MG63 (cell line): ENCODE results near the gene ELFN1. TPM values are rescaled to one million over a fixed set of nuclear protein-coding genes. Genes with fewer than 3 reads are reported as not detected.

ENCODE experiments used
- DNase-seq: peaks from one replicate; pipeline ENCODE4 v3.0.0-alpha.2; 2020
- H3K27me3 ChIP-seq: fragments of 250-450 bp; sonication (Bioruptor Pico); 2 replicates; pipeline ENCODE4 v1.5.1; 2020; ENCODE audit warnings: mild to moderate bottlenecking, moderate library complexity
- H3K36me3 ChIP-seq: fragments of 250-450 bp; sonication (Bioruptor Pico); 2 replicates; pipeline ENCODE4 v1.5.1; 2020; ENCODE audit warnings: mild to moderate bottlenecking, moderate library complexity
- H3K4me3 ChIP-seq: fragments of 250-450 bp; sonication (Bioruptor Pico); 2 replicates; pipeline ENCODE4 v1.5.1; 2020; ENCODE audit warnings: mild to moderate bottlenecking, moderate library complexity
- H3K9me3 ChIP-seq: fragments of 250-450 bp; sonication (Bioruptor Pico); 2 replicates; pipeline ENCODE4 v1.5.1; 2020; ENCODE audit warnings: mild to moderate bottlenecking, moderate library complexity
- total RNA-seq: library from RNA; depleted of rRNA; stranded (reverse); fragments of >200 nt; shearing (Covaris generic); gene quantifications from 2 replicates; pipeline ENCODE4 v1.2.3, GENCODE V29; 2014; ENCODE audit warnings: low replicate concordance

Gene ELFN1
- total RNA-seq, 1 experiment from 2014 or later = 0.56 TPM

- Histone ChIP-seq H3K36me3 (no peaks in the 10 kb centered on the region), H3K4me3 (no peak overlapping the region), H3K27me3 (no peaks in the 10 kb centered on the region), H3K9me3 (no peaks in the 10 kb centered on the region)
- no peak for DNase-seq
Measured at GRCh38 chr7:1651031-1651446, 19.0 kb upstream of the ELFN1 start.

GRCh38 chr7:1651891-1652290 lies 18.2 kb upstream of the ELFN1 start:
- Histone ChIP-seq H3K4me3 (no peak overlapping the region), H3K9me3 (no peaks in the 10 kb centered on the region), H3K27me3 (no peaks in the 10 kb centered on the region), H3K36me3 (no peaks in the 10 kb centered on the region)
- DNase-seq = no peak

- DNase-seq = no peak
- Histone ChIP-seq H3K9me3 (no peaks in the 10 kb centered on the region), H3K27me3 (peaks cover 3% of the 10 kb centered on the region), H3K4me3 (no peak overlapping the region), H3K36me3 (no peaks in the 10 kb centered on the region)
Measured at GRCh38 chr7:1653500-1653899, 16.6 kb upstream of the ELFN1 start.

- Histone ChIP-seq H3K4me3 (no peak overlapping the region), H3K9me3 (no peaks in the 10 kb centered on the region), H3K36me3 (no peaks in the 10 kb centered on the region), H3K27me3 (peaks cover 3% of the 10 kb centered on the region)
- no peak for DNase-seq
Measured at GRCh38 chr7:1654111-1654510, 16.0 kb upstream of the ELFN1 start.

DNA sequence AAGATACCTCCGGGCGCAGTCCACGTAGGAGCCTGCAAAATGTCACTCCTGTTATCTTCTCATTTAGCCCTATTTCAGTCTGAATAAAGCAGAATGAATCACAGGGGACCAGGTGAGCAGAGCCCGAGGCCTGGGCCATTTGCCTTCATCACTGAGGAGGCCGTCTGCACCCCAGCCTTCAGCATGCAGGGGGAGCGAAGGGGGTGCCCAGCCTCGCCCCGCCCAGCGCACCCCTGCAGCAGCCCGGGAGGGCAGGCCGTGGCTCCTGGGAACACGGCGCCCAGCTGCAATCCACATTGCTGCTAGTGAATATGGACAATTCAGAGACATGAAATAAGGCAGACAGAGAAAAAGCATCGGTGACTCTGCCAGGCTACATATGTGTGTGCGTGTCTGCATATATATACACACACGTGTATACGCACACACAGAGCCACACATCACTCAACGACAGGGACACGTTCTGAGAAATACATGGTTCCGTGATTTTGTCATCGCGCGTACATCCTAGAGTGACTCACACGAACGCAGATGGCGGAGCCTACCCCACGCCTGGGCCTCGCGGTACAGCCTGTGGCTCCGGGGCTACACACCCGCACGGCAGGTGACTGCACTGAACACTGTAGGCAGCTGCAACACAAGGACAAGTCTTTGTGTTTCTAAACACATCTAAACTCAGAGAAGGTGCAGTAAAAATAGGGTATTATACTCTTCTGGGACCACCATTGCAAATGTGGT lies 15.2 kb upstream of the ELFN1 start:
- no peaks in the 10 kb centered on the region for H3K9me3 ChIP-seq
- no peak for DNase-seq
- no peaks in the 10 kb centered on the region for H3K36me3 ChIP-seq
- H3K27me3 ChIP-seq = peaks cover 3% of the 10 kb centered on the region
- no peak overlapping the region for H3K4me3 ChIP-seq

DNA sequence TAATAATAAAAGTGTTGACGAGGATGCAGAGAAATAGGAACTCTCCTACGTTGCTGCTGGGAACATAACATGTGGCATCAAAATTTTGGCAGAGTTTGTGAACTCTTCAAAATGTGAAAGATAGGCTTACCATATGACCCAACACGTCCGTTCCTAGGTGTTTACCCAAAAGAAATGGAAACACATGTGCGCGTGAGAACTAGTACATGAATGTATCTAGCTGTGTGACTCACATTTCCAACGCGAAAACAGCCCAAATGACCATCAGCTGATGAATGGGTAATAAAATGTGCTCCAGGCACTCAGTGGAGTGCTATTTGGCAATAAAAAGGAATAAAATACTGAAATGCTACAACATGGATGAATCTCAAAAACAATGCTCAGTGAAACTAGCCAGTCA lies 10.4 kb upstream of the ELFN1 start:
- no peaks in the 10 kb centered on the region for H3K9me3 ChIP-seq
- peaks cover 3% of the 10 kb centered on the region for H3K27me3 ChIP-seq
- no peaks in the 10 kb centered on the region for H3K36me3 ChIP-seq
- no peak for DNase-seq
- H3K4me3 ChIP-seq = no peak overlapping the region

GRCh38 chr7:1661461-1661860 lies 8.6 kb upstream of the ELFN1 start:
- H3K9me3 ChIP-seq = no peaks in the 10 kb centered on the region
- peaks cover 5% of the 10 kb centered on the region for H3K27me3 ChIP-seq
- no peaks in the 10 kb centered on the region for H3K36me3 ChIP-seq
- no peak for DNase-seq
- no peak overlapping the region for H3K4me3 ChIP-seq

DNA sequence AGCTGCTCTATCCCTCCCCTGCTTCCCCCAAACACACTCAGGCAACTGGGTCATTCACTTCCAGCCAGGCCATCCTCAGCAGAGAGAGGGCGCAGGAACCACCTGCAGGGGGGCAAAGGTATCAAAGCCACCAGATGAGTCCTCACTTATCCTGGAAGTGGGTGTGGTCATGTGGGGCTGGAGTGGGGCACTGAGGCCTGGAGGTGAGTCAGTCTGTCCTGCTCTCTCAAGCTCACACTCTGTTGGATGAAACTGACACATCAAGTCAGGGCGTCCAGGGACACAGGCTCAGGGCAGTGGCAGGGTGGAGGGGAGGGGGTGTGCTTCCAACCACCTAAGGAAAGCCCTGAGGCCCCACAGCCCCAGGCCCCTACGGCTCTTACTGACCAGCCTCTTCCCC lies 8.0 kb upstream of the ELFN1 start:
- Histone ChIP-seq H3K36me3 (no peaks in the 10 kb centered on the region), H3K27me3 (peaks cover 12% of the 10 kb centered on the region), H3K4me3 (no peak overlapping the region), H3K9me3 (no peaks in the 10 kb centered on the region)
- DNase-seq = no peak

DNA sequence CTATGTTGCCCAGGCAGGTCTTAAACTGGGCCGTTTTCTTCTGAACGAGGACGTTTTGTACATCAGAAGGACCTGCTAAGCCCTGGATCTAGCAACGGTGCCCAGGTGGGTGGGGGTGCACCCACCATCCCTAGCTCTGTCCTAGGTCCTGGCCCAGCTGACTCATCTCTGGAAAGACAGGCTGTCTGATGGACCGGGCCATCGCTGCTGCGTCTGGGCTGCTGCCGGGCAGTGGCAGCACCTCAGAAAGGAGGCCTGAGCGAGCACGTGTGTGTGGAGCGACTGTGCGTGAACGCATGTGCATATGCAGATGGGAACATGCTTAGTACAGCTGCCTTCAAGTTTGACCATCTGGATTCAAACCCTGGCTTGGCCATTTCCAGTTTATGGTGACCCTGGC lies 7.3 kb upstream of the ELFN1 start:
- Histone ChIP-seq H3K9me3 (no peaks in the 10 kb centered on the region), H3K36me3 (no peaks in the 10 kb centered on the region), H3K27me3 (peaks cover 13% of the 10 kb centered on the region), H3K4me3 (no peak overlapping the region)
- DNase-seq = no peak

DNA sequence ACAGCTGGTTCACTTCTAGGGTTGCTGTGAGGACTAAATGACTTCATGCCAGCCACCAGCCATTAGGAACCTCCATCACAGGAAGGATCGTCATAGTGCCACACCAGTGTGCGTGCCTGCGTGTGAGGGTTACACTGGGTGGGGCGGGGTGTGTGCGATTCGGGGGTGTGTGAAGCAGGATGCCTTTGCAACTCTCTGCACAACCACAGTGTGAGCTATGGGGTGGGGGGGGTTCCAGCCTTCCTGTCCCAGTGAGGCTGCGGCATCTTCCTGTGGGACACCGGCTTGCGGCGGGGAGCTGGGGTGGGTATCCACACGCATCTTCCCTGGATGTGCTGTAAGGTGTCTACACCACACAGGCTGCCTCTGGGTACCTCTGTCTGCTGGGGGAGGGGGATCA lies 6.9 kb upstream of the ELFN1 start:
- Histone ChIP-seq H3K9me3 (no peaks in the 10 kb centered on the region), H3K27me3 (peaks cover 10% of the 10 kb centered on the region), H3K36me3 (no peaks in the 10 kb centered on the region), H3K4me3 (no peak overlapping the region)
- no peak for DNase-seq

GRCh38 chr7:1663857-1664651 lies 6.0 kb upstream of the ELFN1 start:
- Histone ChIP-seq H3K36me3 (no peaks in the 10 kb centered on the region), H3K9me3 (no peaks in the 10 kb centered on the region), H3K27me3 (peaks cover 10% of the 10 kb centered on the region), H3K4me3 (peak overlapping the region; percentile 54; the same call in 1 of the 2 replicates)
- DNase-seq = no peak

GRCh38 chr7:1664711-1665548 lies 5.1 kb upstream of the ELFN1 start:
- no peaks in the 10 kb centered on the region for H3K36me3 ChIP-seq
- H3K27me3 ChIP-seq = peaks cover 10% of the 10 kb centered on the region
- no peaks in the 10 kb centered on the region for H3K9me3 ChIP-seq
- H3K4me3 ChIP-seq = peak overlapping the region; percentile 54
- DNase-seq = peak; percentile 60

DNA sequence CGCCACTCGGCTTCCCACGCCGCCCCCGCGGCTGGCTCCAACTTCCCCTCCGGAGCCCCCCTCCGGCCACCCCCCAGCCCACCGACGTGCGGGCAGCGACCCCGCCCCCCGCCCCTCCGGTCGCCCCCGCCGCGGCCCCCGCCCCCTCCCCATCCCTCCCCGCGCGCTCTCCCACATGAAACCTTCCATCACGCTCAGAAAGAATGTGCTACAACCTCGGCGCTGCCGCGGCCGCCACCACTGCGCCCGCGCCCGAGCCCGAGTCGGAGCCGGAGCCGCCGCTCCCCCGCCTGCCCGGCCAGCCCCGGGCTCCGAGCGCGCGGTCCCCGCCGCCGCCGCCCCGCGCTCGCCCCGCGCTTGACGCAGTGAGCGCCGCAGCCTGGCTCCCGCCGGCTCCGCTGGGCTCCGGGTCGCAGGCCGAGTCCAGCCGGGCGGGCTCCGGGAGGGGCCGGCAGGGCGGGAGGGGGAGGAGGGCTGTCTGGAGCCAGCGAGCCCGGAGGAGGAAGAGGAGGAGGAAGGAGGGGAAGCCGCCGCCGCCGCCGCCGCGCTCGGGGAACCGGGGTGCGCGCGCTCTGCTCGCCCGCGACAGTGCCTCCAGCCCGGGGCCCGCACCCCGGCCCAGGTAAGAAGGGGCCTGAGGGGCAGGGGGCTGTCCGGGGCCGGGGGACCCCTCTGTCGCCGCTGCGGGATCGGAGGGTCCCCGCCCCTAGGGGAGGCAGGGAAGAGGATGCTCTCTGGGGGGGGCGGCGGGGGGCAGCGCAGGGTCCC lies 4.3 kb upstream of the ELFN1 start:
- Histone ChIP-seq H3K9me3 (no peaks in the 10 kb centered on the region), H3K27me3 (peaks cover 14% of the 10 kb centered on the region)
- peak; percentile 54 for DNase-seq

DNA sequence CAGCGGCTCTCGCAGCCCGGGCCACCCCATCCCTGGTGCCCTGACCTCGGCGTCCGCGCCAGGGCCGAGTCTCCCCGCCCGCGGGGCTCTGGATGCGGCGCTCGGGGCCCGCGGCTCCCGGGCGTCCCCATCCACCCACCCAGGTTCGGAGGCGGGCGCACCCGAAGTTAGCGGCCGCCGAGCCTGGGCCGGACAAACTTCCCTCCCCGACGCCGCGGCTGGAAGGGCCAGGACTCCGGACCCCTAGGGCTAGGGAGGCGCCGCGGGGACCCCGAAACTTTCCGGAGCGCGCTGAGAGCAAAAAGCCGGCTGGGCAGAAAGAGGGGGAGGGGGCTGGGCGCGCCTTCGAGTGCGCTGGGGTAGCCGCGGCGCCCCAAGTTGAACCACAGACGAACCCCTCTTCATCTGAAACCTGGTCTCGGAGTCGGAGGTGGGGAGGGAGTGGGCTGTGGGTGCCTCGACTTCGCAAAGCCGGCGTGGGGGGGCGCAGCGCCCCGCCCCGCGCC lies 3.7 kb upstream of the ELFN1 start:
- Histone ChIP-seq H3K36me3 (no peaks in the 10 kb centered on the region), H3K4me3 (peak overlapping the region; percentile 35), H3K9me3 (no peaks in the 10 kb centered on the region), H3K27me3 (peaks cover 20% of the 10 kb centered on the region)
- DNase-seq = peak; percentile 33

More for the DNA sequence above, 4.3 kb upstream of the ELFN1 start:
- Histone ChIP-seq H3K36me3 (no peaks in the 10 kb centered on the region), H3K4me3 (peak overlapping the region; percentile 35)

- no peak for DNase-seq
- H3K27me3 ChIP-seq = peaks cover 21% of the 10 kb centered on the region
- no peaks in the 10 kb centered on the region for H3K9me3 ChIP-seq
- H3K36me3 ChIP-seq = no peaks in the 10 kb centered on the region
- peak overlapping the region; percentile 35 for H3K4me3 ChIP-seq
Measured at GRCh38 chr7:1666823-1667565, 3.1 kb upstream of the ELFN1 start.
